Colonic mucosa (tissue), 4 donors: ENCODE results near the gene TNFSF15. TPM values are rescaled to one million over a fixed set of nuclear protein-coding genes. Genes with fewer than 3 reads are reported as not detected.
"Not testable (repeated sequence)": the region's sequence is repeated elsewhere in the genome, so short reads cannot be mapped to it uniquely, and the experiment has no call there.

Experiments used
- DNase-seq: peaks from one replicate; pipeline ENCODE4 v3.0.0-alpha.2; 2020
- H3K27ac ChIP-seq: fragments of 200-600 bp; one replicate; pipeline ENCODE4 v1.8.0; 2021
- H3K27me3 ChIP-seq: fragments of 200-600 bp; one replicate; pipeline ENCODE4 v1.8.0; 2021
- H3K36me3 ChIP-seq: fragments of 200-600 bp; one replicate; pipeline ENCODE4 v1.8.0; 2021
- H3K4me1 ChIP-seq: fragments of 200-600 bp; one replicate; pipeline ENCODE4 v1.8.0; 2021; ENCODE audit warnings: mild to moderate bottlenecking
- H3K4me3 ChIP-seq: fragments of 200-600 bp; one replicate; pipeline ENCODE4 v1.8.0; 2021
- H3K9ac ChIP-seq, 2 donors: one replicate each; pipeline ENCODE4 v1.7.0; 2013; ENCODE audit warnings: control low read depth in 2 of 2, low read depth in 2 of 2, low read length in 2 of 2
- H3K9me3 ChIP-seq: fragments of 200-600 bp; one replicate; pipeline ENCODE4 v1.8.0; 2021
- CTCF ChIP-seq: fragments of 200-600 bp; IDR thresholded peaks from one replicate; pipeline ENCODE4 v1.8.0; 2022; ENCODE audit warnings: antibody characterized with exemption, mild to moderate bottlenecking
- intact Hi-C: fragments of 100-400 bp; cut with DNase I; formaldehyde crosslinking; loops from one replicate; pipeline ENCODE4 v1.14.1; 2022
- total RNA-seq, 2 donors: library from RNA; stranded (reverse); fragmentation: NEBNext Ultra II Directional in 1 of 2; extraction: Animal tissue kit (Norgen Biotek cat#: 25700) in 1 of 2; gene quantifications; one replicate each; pipeline ENCODE4 v1.2.1, GENCODE V29; 2021
- donor health status: healthy.
- donor health status: DM: no; HTN: no; CAD: no.
- donor health status: DM: no; HTN: no; CAD: no.

Gene TNFSF15
- total RNA-seq, 2 donors from 2014 or later = 0.84 to 2.9 TPM

- Histone ChIP-seq H3K9ac (no peak overlapping the region), H3K4me3 (no peak overlapping the region), H3K4me1 (no peaks in the 10 kb centered on the region), H3K36me3 (no peaks in the 10 kb centered on the region), H3K9me3 (no peaks in the 10 kb centered on the region), H3K27me3 (no peaks in the 10 kb centered on the region), H3K27ac (no peak overlapping the region)
- intact Hi-C loops = loop anchor here (2.0 to 5.0 kb wide), 3 partner anchors 56 to 274 kb away; partner anchors contain the start of gene TEX48
- DNase-seq = peak; percentile 81
- peak; percentile 86 for TF ChIP-seq CTCF
These were observed 67.1 kb downstream of the TNFSF15 start for GRCh38 chr9:114738581-114739316.

- Histone ChIP-seq H3K4me1 (no peaks in the 10 kb centered on the region), H3K4me3 (no peak overlapping the region), H3K36me3 (no peaks in the 10 kb centered on the region), H3K9ac (no peak overlapping the region), H3K27me3 (no peaks in the 10 kb centered on the region), H3K9me3 (no peaks in the 10 kb centered on the region), H3K27ac (no peak overlapping the region)
- intact Hi-C loops = loop anchor here (2.0 to 5.0 kb wide), 3 partner anchors 56 to 275 kb away; partner anchors contain the start of gene TEX48
- TF ChIP-seq CTCF = no peak
- DNase-seq = no peak
These were observed 68.0 kb downstream of the TNFSF15 start for GRCh38 chr9:114737847-114738246.

- Histone ChIP-seq H3K27ac (no peak overlapping the region), H3K9me3 (no peaks in the 10 kb centered on the region), H3K4me1 (no peaks in the 10 kb centered on the region), H3K36me3 (no peaks in the 10 kb centered on the region), H3K27me3 (no peaks in the 10 kb centered on the region), H3K9ac (no peak overlapping the region), H3K4me3 (no peak overlapping the region)
- TF ChIP-seq CTCF = no peak
- intact Hi-C loops = loop anchor here (5.0 kb wide), 1 partner anchor 55 kb away; the partner anchor contains the start of gene TEX48
- no peak for DNase-seq
These were observed 68.7 kb downstream of the TNFSF15 start for GRCh38 chr9:114737118-114737517.

- Histone ChIP-seq H3K9me3 (no peaks in the 10 kb centered on the region), H3K27me3 (no peaks in the 10 kb centered on the region), H3K9ac (no peak overlapping the region), H3K27ac (no peak overlapping the region), H3K4me1 (no peaks in the 10 kb centered on the region), H3K36me3 (no peaks in the 10 kb centered on the region), H3K4me3 (no peak overlapping the region)
- intact Hi-C loops = loop anchor here (5.0 kb wide), 1 partner anchor 53 kb away; the partner anchor contains the start of gene TEX48
- TF ChIP-seq CTCF = no peak
- DNase-seq = no peak
These were observed 70.1 kb downstream of the TNFSF15 start for GRCh38 chr9:114735704-114736103.

GRCh38 chr9:114735139-114735538, 70.7 kb downstream of the TNFSF15 start:
- not testable (repeated sequence) for H3K4me3 ChIP-seq, H3K27ac ChIP-seq, H3K27me3 ChIP-seq, DNase-seq, H3K9ac ChIP-seq, H3K36me3 ChIP-seq, H3K4me1 ChIP-seq, H3K9me3 ChIP-seq
- intact Hi-C loops = loop anchor here (5.0 kb wide), 1 partner anchor 53 kb away; the partner anchor contains the start of gene TEX48

Other genes starting within 250 kb of the TNFSF15 start
- gene ATP6V1G1, start 218.3 kb downstream of the TNFSF15 start, total RNA-seq = 10 to 100 TPM; 59.4 to 74.4 TPM
- 1 to 10 TPM; 7.4 to 8.0 TPM for gene TMEM268, start 194.7 kb downstream of the TNFSF15 start, total RNA-seq
- gene TEX53, start 148.2 kb downstream of the TNFSF15 start, total RNA-seq = not detected
- not detected for gene TEX48, start 123.8 kb downstream of the TNFSF15 start, total RNA-seq
- gene TNFSF8, start 124.6 kb upstream of the TNFSF15 start, total RNA-seq = under 1 TPM; 0.88 to 0.91 TPM